BE2C (cell line): Measurements from ENCODE around the gene LTBP2.

Experiments
- DNase-seq: peaks from one replicate; pipeline ENCODE4 v3.0.0-alpha.2; 2020
- H3K27me3 ChIP-seq: fragments of 250-450 bp; sonication (Bioruptor Pico); 2 replicates; pipeline ENCODE4 v1.5.1; 2020; ENCODE audit warnings: mild to moderate bottlenecking
- H3K36me3 ChIP-seq: fragments of 250-450 bp; sonication (Bioruptor Pico); 2 replicates; pipeline ENCODE4 v1.5.1; 2020; ENCODE audit warnings: mild to moderate bottlenecking
- H3K4me1 ChIP-seq: fragments of 250-450 bp; sonication (Bioruptor Pico); 2 replicates; pipeline ENCODE4 v1.5.1; 2020
- H3K4me3 ChIP-seq: 2 replicates; pipeline ENCODE4 v1.5.1; 2011; ENCODE audit warnings: low read depth, low read length
- H3K9me3 ChIP-seq: fragments of 250-450 bp; sonication (Bioruptor Pico); 2 replicates; pipeline ENCODE4 v1.5.1; 2020
- TF ChIP-seq, protein P1 (sequence below): IDR thresholded peaks from 2 replicates; pipeline ENCODE4 v1.5.1; 2012; ENCODE audit warnings: mild to moderate bottlenecking, low read depth, low read length

LTBP2 gene

DNA sequence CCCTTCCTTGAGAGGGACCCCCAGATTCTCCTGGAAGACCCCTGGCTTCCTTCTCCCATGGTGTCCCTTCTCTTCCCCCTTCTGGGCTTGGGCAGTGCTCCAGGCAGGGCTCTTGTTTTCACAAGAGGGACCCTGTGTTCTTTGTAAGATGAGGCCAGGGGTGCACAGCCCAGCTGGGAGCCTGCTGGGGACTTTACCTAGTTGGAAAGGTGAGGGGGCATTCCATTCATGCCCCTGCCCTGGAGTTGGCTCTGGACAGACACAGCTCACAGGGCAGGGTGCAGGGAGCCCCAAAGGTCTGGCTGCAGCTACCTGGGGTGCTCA, 87.3 kb downstream of the LTBP2 start:
- Histone ChIP-seq H3K9me3 (no peaks in the 10 kb centered on the region), H3K4me1 (no peaks in the 10 kb centered on the region), H3K36me3 (no peaks in the 10 kb centered on the region), H3K4me3 (no peak overlapping the region), H3K27me3 (peaks cover 9% of the 10 kb centered on the region)
- TF ChIP-seq, protein P1, sequence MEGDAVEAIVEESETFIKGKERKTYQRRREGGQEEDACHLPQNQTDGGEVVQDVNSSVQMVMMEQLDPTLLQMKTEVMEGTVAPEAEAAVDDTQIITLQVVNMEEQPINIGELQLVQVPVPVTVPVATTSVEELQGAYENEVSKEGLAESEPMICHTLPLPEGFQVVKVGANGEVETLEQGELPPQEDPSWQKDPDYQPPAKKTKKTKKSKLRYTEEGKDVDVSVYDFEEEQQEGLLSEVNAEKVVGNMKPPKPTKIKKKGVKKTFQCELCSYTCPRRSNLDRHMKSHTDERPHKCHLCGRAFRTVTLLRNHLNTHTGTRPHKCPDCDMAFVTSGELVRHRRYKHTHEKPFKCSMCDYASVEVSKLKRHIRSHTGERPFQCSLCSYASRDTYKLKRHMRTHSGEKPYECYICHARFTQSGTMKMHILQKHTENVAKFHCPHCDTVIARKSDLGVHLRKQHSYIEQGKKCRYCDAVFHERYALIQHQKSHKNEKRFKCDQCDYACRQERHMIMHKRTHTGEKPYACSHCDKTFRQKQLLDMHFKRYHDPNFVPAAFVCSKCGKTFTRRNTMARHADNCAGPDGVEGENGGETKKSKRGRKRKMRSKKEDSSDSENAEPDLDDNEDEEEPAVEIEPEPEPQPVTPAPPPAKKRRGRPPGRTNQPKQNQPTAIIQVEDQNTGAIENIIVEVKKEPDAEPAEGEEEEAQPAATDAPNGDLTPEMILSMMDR, result no peak
- no peak for DNase-seq

DNA sequence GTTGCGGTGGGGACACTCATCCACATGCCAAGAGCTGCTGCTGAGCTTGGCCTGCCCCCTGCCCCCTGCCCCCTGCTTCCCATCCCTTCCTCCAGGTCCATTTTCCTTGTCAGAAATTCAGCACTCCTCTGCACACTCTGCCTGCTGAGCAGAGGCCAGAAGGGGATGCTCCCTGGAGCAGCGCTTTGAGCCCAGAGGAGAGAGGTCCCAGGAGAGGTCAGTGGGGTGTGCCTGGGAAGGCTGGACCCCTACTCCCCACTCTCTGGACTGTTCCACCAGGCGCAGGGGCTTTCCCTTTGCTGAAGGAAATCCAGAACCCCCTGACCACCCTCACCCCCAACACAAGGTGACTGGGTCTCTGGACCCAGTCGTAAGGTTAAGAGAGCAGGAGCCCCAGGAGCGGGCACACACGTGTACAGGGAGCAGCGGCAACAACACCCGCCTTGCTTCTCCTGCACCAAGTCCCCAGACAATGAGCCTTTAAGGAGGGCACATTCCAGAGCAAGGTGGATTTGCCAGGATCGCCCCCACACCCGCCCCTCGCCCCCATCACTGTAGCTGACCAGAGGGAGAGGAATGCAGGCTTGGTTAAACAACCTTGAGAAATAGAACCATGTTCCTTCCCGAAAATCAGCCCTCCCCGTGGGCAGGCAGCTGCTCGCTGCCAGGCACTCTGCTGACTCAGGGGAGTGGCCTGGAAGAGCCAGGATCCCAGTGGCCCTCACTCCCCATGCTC, 87.8 kb downstream of the LTBP2 start:
- TF ChIP-seq, protein P1, result no peak
- Histone ChIP-seq H3K36me3 (no peaks in the 10 kb centered on the region), H3K9me3 (no peaks in the 10 kb centered on the region)

GRCh38 chr14:74522740-74523139, 89.3 kb downstream of the LTBP2 start:
- no peaks in the 10 kb centered on the region for H3K4me1 ChIP-seq

More for the DNA sequence above, 87.8 kb downstream of the LTBP2 start:
- DNase-seq, result no peak
- Histone ChIP-seq H3K4me3 (no peak overlapping the region), H3K27me3 (peaks cover 9% of the 10 kb centered on the region), H3K4me1 (no peaks in the 10 kb centered on the region)

GRCh38 chr14:74521756-74522155, 90.3 kb downstream of the LTBP2 start:
- Histone ChIP-seq H3K36me3 (no peaks in the 10 kb centered on the region), H3K4me3 (no peak overlapping the region), H3K4me1 (no peaks in the 10 kb centered on the region), H3K9me3 (no peaks in the 10 kb centered on the region), H3K27me3 (peaks cover 9% of the 10 kb centered on the region)
- no peak for DNase-seq
- TF ChIP-seq, protein P1, result no peak

More at GRCh38 chr14:74522740-74523139, 89.3 kb downstream of the LTBP2 start:
- TF ChIP-seq, protein P1, result no peak
- H3K9me3 ChIP-seq, result no peaks in the 10 kb centered on the region
- no peak for DNase-seq
- H3K27me3 ChIP-seq, result peaks cover 9% of the 10 kb centered on the region
- H3K36me3 ChIP-seq, result no peaks in the 10 kb centered on the region
- H3K4me3 ChIP-seq, result no peak overlapping the region

DNA sequence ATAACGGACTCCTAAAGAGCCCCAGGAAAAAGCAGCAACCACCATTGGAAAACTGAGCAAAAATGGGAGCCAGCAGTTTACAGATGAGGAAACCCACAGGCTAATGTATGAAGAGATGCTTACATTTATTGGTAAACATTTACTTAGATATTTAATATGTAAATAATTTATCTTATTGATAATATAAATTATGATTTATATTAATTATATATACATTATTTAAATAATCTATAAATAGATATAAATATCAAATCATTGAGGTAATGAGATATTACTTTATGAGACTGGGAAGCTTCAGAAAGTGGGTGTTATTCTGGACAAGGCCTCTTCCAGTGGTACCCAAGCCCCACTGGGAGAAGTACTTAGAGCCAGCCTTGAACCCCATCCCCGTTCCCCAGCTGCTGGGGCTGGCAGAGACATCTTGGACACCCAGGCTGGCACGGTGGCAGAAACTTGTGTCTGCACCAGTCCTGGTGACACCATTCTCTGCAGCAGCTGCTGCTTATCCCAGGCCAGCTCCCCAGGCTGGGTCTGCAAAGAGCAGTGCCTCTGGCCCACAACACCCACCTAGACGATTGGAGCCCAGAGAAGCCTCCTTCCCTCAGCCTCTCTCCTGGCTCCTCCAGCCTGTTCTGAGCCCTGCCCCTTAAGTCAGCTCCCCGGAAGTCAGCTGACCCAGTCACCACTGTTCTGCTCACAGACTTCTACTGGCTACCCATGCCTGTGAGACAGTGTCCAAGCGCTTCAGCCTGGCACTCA, 92.5 kb downstream of the LTBP2 start:
- Histone ChIP-seq H3K9me3 (no peaks in the 10 kb centered on the region), H3K36me3 (no peaks in the 10 kb centered on the region)

More for the DNA sequence above, 92.5 kb downstream of the LTBP2 start:
- H3K4me1 ChIP-seq, result no peaks in the 10 kb centered on the region
- TF ChIP-seq, protein P1, result no peak
- DNase-seq, result no peak
- H3K27me3 ChIP-seq, result 0 out of 2 replicates have a peak, but pooled peaks cover under 1% of the 10 kb centered on the region
- no peak overlapping the region for H3K4me3 ChIP-seq
